ENCODE data around the gene FKBP2. TPM values are rescaled to one million over a fixed set of nuclear protein-coding genes. Genes with fewer than 3 reads are reported as not detected.

The FKBP2 gene
- total and polyA plus RNA-seq, 4 donors: 65.2 to 397 (median 150) TPM

- 31 to 45% methylated on average over 27 of the region's 27 CpGs for WGBS, 2 donors
- Histone ChIP-seq H3K4me3 (peak within 1 kb of the TSS; percentile 34), H3K36me3 (ENCODE audit: control insufficient read depth in 4 of 4, insufficient read depth in 4 of 4, low read length in 4 of 4) (peaks cover 15 to 38% (median 21%) of the 10 kb centered on the region in 4 donors), H3K27ac (ENCODE audit: low read depth in 1 of 2, low read length in 1 of 2) (peak within 1 kb of the TSS; percentile 70 to 96), H3K9me3 (ENCODE audit: control insufficient read depth in 4 of 4, insufficient read depth in 3 of 4, low read length in 3 of 4) (peaks cover 0 to 2% (median 0%) of the 10 kb centered on the region in 4 donors), H3K27me3 (ENCODE audit: control insufficient read depth in 3 of 3, insufficient read depth in 3 of 3, low read length in 2 of 3) (no peaks in the 10 kb centered on the region), H3K4me1 (ENCODE audit: control insufficient read depth in 5 of 5, insufficient read depth in 5 of 5, low read length in 5 of 5) (peaks cover 0 to 27% (median 0%) of the 10 kb centered on the region in 5 donors), H3K9ac (ENCODE audit: insufficient read depth in 1 of 2, low read length in 2 of 2) (peak within 1 kb of the TSS in 1 of 2 donors; percentile 23)
- ATAC-seq (ENCODE audit: insufficient read depth, low FRiP score): peak; percentile 21
- no peak for TF ChIP-seq CTCF (IDR thresholded peaks at IDR 0.05; ENCODE audit: control extremely low read depth, extremely low read depth)
- DNase-seq: peak in 1 of 3 donors; percentile 28
Observed at GRCh38 chr11:64206457-64207255, 34.2 kb upstream of the FKBP2 start, which contains the start of gene FERMT3. TSS of gene FERMT3 (plus strand) at chr11:64206721. CDS start at chr11:64207365, 644 bp downstream.

GRCh38 chr11:64207256-64208085, 33.4 kb upstream of the FKBP2 start:
- 18 to 35% methylated on average over 30 of the region's 30 CpGs for WGBS, 2 donors
- TF ChIP-seq CTCF (IDR thresholded peaks at IDR 0.05; ENCODE audit: control extremely low read depth, extremely low read depth): no peak
- Histone ChIP-seq H3K27me3 (ENCODE audit: control insufficient read depth in 3 of 3, insufficient read depth in 3 of 3, low read length in 2 of 3) (no peaks in the 10 kb centered on the region), H3K4me1 (ENCODE audit: control insufficient read depth in 5 of 5, insufficient read depth in 5 of 5, low read length in 5 of 5) (peaks cover 0 to 27% (median 0%) of the 10 kb centered on the region in 5 donors), H3K9me3 (ENCODE audit: control insufficient read depth in 4 of 4, insufficient read depth in 3 of 4, low read length in 3 of 4) (peaks cover 0 to 2% (median 0%) of the 10 kb centered on the region in 4 donors), H3K4me3 (peak overlapping the region; percentile 34), H3K27ac (ENCODE audit: low read depth in 1 of 2, low read length in 1 of 2) (peak overlapping the region; percentile 70 to 96), H3K9ac (ENCODE audit: insufficient read depth in 1 of 2, low read length in 2 of 2) (peak overlapping the region in 1 of 2 donors; percentile 49), H3K36me3 (ENCODE audit: control insufficient read depth in 4 of 4, insufficient read depth in 4 of 4, low read length in 4 of 4) (peaks cover 11 to 42% (median 17%) of the 10 kb centered on the region in 4 donors)
- DNase-seq (peak; percentile 66 to 77 (median 68)), ATAC-seq (ENCODE audit: insufficient read depth, low FRiP score) (peak; percentile 52)

- peaks cover 0 to 2% (median 0%) of the 10 kb centered on the region in 4 donors for H3K9me3 ChIP-seq (ENCODE audit: control insufficient read depth in 4 of 4, insufficient read depth in 3 of 4, low read length in 3 of 4)
- peaks cover 5 to 35% (median 9%) of the 10 kb centered on the region in 4 donors for H3K36me3 ChIP-seq (ENCODE audit: control insufficient read depth in 4 of 4, insufficient read depth in 4 of 4, low read length in 4 of 4)
- no peaks in the 10 kb centered on the region for H3K27me3 ChIP-seq (ENCODE audit: control insufficient read depth in 3 of 3, insufficient read depth in 3 of 3, low read length in 2 of 3)
- no peak for TF ChIP-seq CTCF (IDR thresholded peaks at IDR 0.05; ENCODE audit: control extremely low read depth, extremely low read depth)
- H3K27ac ChIP-seq (ENCODE audit: low read depth in 1 of 2, low read length in 1 of 2): peak overlapping the region; percentile 37 to 96
- WGBS, 2 donors: 62 to 73% methylated on average over 23 of the region's 23 CpGs
- H3K9ac ChIP-seq (ENCODE audit: insufficient read depth in 1 of 2, low read length in 2 of 2): no peak overlapping the region
- DNase-seq (no peak), ATAC-seq (ENCODE audit: insufficient read depth, low FRiP score) (no peak)
- peaks cover 0 to 27% (median 0%) of the 10 kb centered on the region in 5 donors for H3K4me1 ChIP-seq (ENCODE audit: control insufficient read depth in 5 of 5, insufficient read depth in 5 of 5, low read length in 5 of 5)
- peak overlapping the region; percentile 32 for H3K4me3 ChIP-seq
Observed at GRCh38 chr11:64208086-64208795, 32.7 kb upstream of the FKBP2 start.
